ENCODE data around the gene HOXD13. TPM values are rescaled to one million over a fixed set of nuclear protein-coding genes. Genes with fewer than 3 reads are reported as not detected.

Gene HOXD13
- total and polyA plus RNA-seq, 2 experiments from 2014 or later = not detected

- TF ChIP-seq, protein P1, sequence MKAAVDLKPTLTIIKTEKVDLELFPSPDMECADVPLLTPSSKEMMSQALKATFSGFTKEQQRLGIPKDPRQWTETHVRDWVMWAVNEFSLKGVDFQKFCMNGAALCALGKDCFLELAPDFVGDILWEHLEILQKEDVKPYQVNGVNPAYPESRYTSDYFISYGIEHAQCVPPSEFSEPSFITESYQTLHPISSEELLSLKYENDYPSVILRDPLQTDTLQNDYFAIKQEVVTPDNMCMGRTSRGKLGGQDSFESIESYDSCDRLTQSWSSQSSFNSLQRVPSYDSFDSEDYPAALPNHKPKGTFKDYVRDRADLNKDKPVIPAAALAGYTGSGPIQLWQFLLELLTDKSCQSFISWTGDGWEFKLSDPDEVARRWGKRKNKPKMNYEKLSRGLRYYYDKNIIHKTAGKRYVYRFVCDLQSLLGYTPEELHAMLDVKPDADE (IDR thresholded peaks at IDR 0.05) = no peak; the same call in 1 of the 2 replicates
- TF ChIP-seq EZH2phosphoT487 (IDR thresholded peaks at IDR 0.05; ENCODE audit: unreplicated experiment) (peak; percentile 45), NANOG (IDR thresholded peaks at IDR 0.05; ENCODE audit: borderline replicate concordance) (no peak), EZH2 (IDR thresholded peaks at IDR 0.05; ENCODE audit: low read depth, unreplicated experiment) (peak; percentile 81)
Observed at GRCh38 chr2:176128172-176128981, 35.9 kb downstream of the HOXD13 start (continued).

DNA sequence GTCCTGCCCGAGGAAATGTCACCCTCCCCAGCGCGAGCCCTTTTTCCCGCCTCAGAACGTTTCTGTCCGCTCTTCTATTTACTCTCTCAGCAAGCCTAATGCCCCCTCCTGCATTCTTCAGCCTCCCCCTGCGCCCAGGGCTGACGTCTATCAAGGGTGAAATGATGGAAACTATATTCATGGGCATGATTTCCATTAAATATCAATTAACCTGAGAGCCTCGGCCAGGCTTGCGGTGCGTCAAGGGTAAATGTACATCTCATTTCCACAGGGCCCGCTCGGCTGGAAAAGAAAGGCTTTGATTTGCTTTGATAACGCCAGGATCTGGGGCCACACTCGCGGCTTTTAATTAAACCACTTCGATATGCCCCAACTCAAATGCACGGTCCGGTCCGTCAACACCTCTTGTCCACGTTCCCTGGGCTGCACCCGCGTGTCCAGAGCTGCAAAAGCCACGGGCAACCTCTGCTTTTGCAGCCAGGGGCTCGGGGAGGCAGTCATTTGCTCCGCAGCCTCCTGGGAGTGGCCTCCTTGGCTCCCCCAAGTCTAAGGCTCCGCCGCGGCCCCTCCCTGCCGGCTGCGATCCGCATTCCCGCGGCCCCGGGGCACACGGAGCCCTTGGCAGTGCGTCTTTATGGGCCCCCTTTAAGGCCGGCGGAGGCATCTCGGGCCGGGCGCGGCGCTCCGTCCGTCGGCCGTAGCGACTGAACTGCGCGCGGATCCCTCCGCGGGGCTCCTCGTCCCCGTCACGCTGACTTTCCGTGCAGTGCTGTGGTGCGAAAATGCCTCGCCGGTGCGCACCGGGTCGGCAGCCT, 36.7 kb downstream of the HOXD13 start, which contains the start of gene HOXD8:
HOXD8 (plus strand) TSS at position 724 of the 815 bp plus-strand sequence. CDS start 662 bp downstream, outside the sequence.
- Mint-ChIP-seq H3K4me3 (peak within 1 kb of the TSS; percentile 63), H3K9me3 (peaks cover 10% of the 10 kb centered on the region; the same call in 2 of the 3 replicates), H3K4me1 (peaks cover 23% of the 10 kb centered on the region), H3K27me3 (ENCODE audit: insufficient read depth, low read depth, poor library complexity) (peaks cover 96% of the 10 kb centered on the region), H3K27ac (no peak within 1 kb of the TSS), H3K36me3 (ENCODE audit: low read depth) (no peaks in the 10 kb centered on the region)
- Histone ChIP-seq H4K20me1 (replicated peaks; ENCODE audit: insufficient read depth) (peaks cover 46% of the 10 kb centered on the region), H3K27ac (ENCODE audit: low read depth) (no peak within 1 kb of the TSS), H3K4me1 (ENCODE audit: insufficient read depth) (peaks cover 16% of the 10 kb centered on the region), H3K9me2 (ENCODE audit: insufficient read depth) (no peaks in the 10 kb centered on the region), H2AFZ (no peak within 1 kb of the TSS), H3F3A (replicated peaks; ENCODE audit: low read depth) (peaks cover 66% of the 10 kb centered on the region), H3K36me3 (ENCODE audit: insufficient read depth) (no peaks in the 10 kb centered on the region), H3K4me3 (peak within 1 kb of the TSS; percentile 47), H3K27me3 (ENCODE audit: insufficient read depth) (peaks cover 100% of the 10 kb centered on the region), H3K79me2 (replicated peaks; ENCODE audit: insufficient read depth) (no peaks in the 10 kb centered on the region), H3K4me2 (peak within 1 kb of the TSS; percentile 75)
- ATAC-seq = peak; percentile 52
- DNase-seq (ENCODE audit: low spot score) = peak; percentile 79
- peak; percentile 56 for TF ChIP-seq CREB1 (CRISPR knock-in tag; IDR thresholded peaks at IDR 0.05; ENCODE audit: low read depth)
- TF ChIP-seq EZH2 (IDR thresholded peaks at IDR 0.05; ENCODE audit: low read depth, unreplicated experiment) = peak; percentile 87
- TF ChIP-seq, protein P1 (IDR thresholded peaks at IDR 0.05) = no peak
- no peak for TF ChIP-seq ZNF114 (CRISPR knock-in tag; IDR thresholded peaks at IDR 0.05)
- no peak for TF ChIP-seq NANOG (IDR thresholded peaks at IDR 0.05; ENCODE audit: borderline replicate concordance)
- TF ChIP-seq CTCF (conservative IDR thresholded peaks at IDR 0.05; ENCODE audit: low read depth in 2 of 2) = no peak
- no peak for TF ChIP-seq ZNF462 (CRISPR knock-in tag; IDR thresholded peaks at IDR 0.05)
- peak; percentile 67 for TF ChIP-seq EZH2phosphoT487 (IDR thresholded peaks at IDR 0.05; ENCODE audit: unreplicated experiment)
